Naive thymus-derived CD4-positive, alpha-beta T cell (primary cell): Measurements from ENCODE around the gene RPL22. TPM values are rescaled to one million over a fixed set of nuclear protein-coding genes. Genes with fewer than 3 reads are reported as not detected.

Experiments
- ATAC-seq: fragments of 150-1000 bp; cut with Tn5 transposase; 2 replicates; pipeline ENCODE4 v1.10.0; 2021; ENCODE audit warnings: mild to moderate bottlenecking, moderate library complexity
- CTCF ChIA-PET: fragments of 350-600 bp; sonication (Branson Sonifier 250); formaldehyde crosslinking; loops from one replicate; lab custom pipeline; 2021; ENCODE audit warnings: antibody characterized with exemption; lab: Charles Lee
- POLR2A ChIA-PET: fragments of 350-600 bp; sonication (Branson Sonifier 250); formaldehyde crosslinking; loops from one replicate; lab custom pipeline; 2021; ENCODE audit warnings: antibody characterized with exemption, inconsistent platforms; lab: Charles Lee
- DNase-seq, 9 donors: peaks; one replicate each; pipeline versions ENCODE4 v3.0.0 to v3.0.0-alpha.2; 2020 to 2022; ENCODE audit warnings: mixed read lengths in 1 of 9
- H3K27ac ChIP-seq: one replicate; pipeline ENCODE4 v1.7.0; 2013; ENCODE audit warnings: mild to moderate bottlenecking, low read depth, low read length, moderate library complexity
- H3K27me3 ChIP-seq, 2 donors: one replicate each; pipeline ENCODE4 v1.7.0; 2013; ENCODE audit warnings: low read length in 2 of 2, mild to moderate bottlenecking in 2 of 2, moderate library complexity in 2 of 2; ENCODE audit not compliant: control insufficient read depth in 2 of 2, insufficient read depth in 2 of 2
- H3K36me3 ChIP-seq, 3 experiments: 1 replicate in 2 of 3; 2 replicates in 1 of 3; pipeline ENCODE4 v1.7.0; 2013; ENCODE audit warnings: low read length in 3 of 3, mild to moderate bottlenecking in 3 of 3, moderate library complexity in 1 of 3; ENCODE audit not compliant: insufficient read depth in 3 of 3, control insufficient read depth in 2 of 3
- H3K4me1 ChIP-seq, 2 donors: one replicate each; pipeline ENCODE4 v1.7.0; 2013; ENCODE audit warnings: low read length in 2 of 2, mild to moderate bottlenecking in 2 of 2, moderate library complexity in 1 of 2; ENCODE audit not compliant: control insufficient read depth in 2 of 2, insufficient read depth in 2 of 2
- H3K4me3 ChIP-seq: 2 replicates; pipeline ENCODE4 v1.7.0; 2013; ENCODE audit warnings: mild to moderate bottlenecking, low read length
- H3K9me3 ChIP-seq, 3 experiments: 1 replicate in 2 of 3; 2 replicates in 1 of 3; pipeline ENCODE4 v1.7.0; 2013; ENCODE audit warnings: low read length in 3 of 3; ENCODE audit not compliant: control insufficient read depth in 2 of 3
- H3K27ac Mint-ChIP-seq, 9 donors: one replicate each; pipeline ENCODE4 v1.8.0; 2020 to 2022; ENCODE audit warnings: mixed read lengths in 9 of 9, mild to moderate bottlenecking in 8 of 9, moderate library complexity in 5 of 9, inconsistent platforms in 2 of 9
- H3K27me3 Mint-ChIP-seq, 5 donors: one replicate each; pipeline ENCODE4 v1.8.0; 2021 to 2022; ENCODE audit warnings: mixed read lengths in 5 of 5, mild to moderate bottlenecking in 1 of 5
- H3K36me3 Mint-ChIP-seq, 5 donors: one replicate each; pipeline ENCODE4 v1.8.0; 2020 to 2022; ENCODE audit warnings: mixed read lengths in 5 of 5, mild to moderate bottlenecking in 3 of 5, inconsistent platforms in 1 of 5
- H3K4me1 Mint-ChIP-seq, 7 donors: one replicate each; pipeline ENCODE4 v1.8.0; 2020 to 2022; ENCODE audit warnings: mixed read lengths in 7 of 7, mild to moderate bottlenecking in 3 of 7, inconsistent platforms in 1 of 7
- H3K4me3 Mint-ChIP-seq, 10 donors: one replicate each; pipeline ENCODE4 v1.8.0; 2020 to 2022; ENCODE audit warnings: mild to moderate bottlenecking in 10 of 10, mixed read lengths in 10 of 10, moderate library complexity in 6 of 10, inconsistent platforms in 2 of 10
- H3K9me3 Mint-ChIP-seq, 11 donors: one replicate each; pipeline ENCODE4 v1.8.0; 2020 to 2022; ENCODE audit warnings: mixed read lengths in 11 of 11, mild to moderate bottlenecking in 4 of 11, inconsistent platforms in 1 of 11, moderate library complexity in 1 of 11
- intact Hi-C, 2 donors: fragments of 100-400 bp; cut with micrococcal nuclease; formaldehyde crosslinking; loops; one replicate each; pipeline ENCODE4 v1.15.1; 2023
- polyA plus RNA-seq, 2 donors: library from polyadenylated mRNA; unstranded; fragments of 300-500 nt; fragmentation: Illumina TruSeq; gene quantifications; one replicate each; pipeline ENCODE4 v1.2.3, GENCODE V29; 2021
- total RNA-seq, 6 experiments: library from RNA in 5 of 6; stranded (reverse) in 5 of 6; gene quantifications; 1 replicate in 5 of 6; 2 replicates in 1 of 6; pipeline ENCODE4 v1.2.3 and lab custom pipeline; 2021 to 2026

Gene RPL22
- total and polyA plus RNA-seq, 7 experiments from 2014 or later = 129 to 720 (median 469) TPM

DNA sequence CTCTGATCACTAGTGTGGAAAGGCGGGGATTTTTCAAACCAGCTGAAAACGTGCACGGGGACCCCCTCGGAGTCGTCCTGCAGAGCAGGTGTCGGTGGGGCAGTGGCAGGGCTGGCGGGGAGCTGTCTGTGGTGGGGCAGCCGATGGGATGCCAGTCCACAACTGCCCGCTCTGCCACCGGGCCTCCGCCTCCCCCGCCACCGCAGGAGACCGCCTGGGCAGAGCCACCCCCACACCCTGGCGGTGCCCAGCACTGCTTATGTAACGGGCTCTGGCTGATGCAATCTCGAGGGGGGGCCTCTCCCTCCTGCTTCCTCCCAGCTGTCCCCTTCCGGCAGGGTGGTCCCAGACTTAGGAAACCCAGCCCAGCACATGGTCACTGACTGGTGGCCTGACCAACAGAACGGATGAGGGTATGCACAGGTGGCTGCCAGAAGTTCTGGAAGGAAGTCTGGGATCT lies 28.6 kb downstream of the RPL22 start:
- peaks cover 0 to 18% (median 11%) of the 10 kb centered on the region in 5 donors for H3K27me3 Mint-ChIP-seq
- no peak overlapping the region for H3K27ac Mint-ChIP-seq
- CTCF ChIA-PET = no interaction called here
- Histone ChIP-seq H3K27ac (no peak overlapping the region), H3K27me3 (no peaks in the 10 kb centered on the region), H3K4me3 (no peak overlapping the region), H3K9me3 (peaks cover 0 to 3% (median 0%) of the 10 kb centered on the region in 3 experiments), H3K4me1 (no peaks in the 10 kb centered on the region), H3K36me3 (no peaks in the 10 kb centered on the region)
- DNase-seq (no peak), ATAC-seq (no peak)
- intact Hi-C loops = no loop called here
- POLR2A ChIA-PET = no interaction called here
- H3K36me3 Mint-ChIP-seq = no peaks in the 10 kb centered on the region
- H3K4me3 Mint-ChIP-seq = no peak overlapping the region
- no peaks in the 10 kb centered on the region for H3K4me1 Mint-ChIP-seq
- H3K9me3 Mint-ChIP-seq = peaks cover 0 to 2% (median 0%) of the 10 kb centered on the region in 11 donors

DNA sequence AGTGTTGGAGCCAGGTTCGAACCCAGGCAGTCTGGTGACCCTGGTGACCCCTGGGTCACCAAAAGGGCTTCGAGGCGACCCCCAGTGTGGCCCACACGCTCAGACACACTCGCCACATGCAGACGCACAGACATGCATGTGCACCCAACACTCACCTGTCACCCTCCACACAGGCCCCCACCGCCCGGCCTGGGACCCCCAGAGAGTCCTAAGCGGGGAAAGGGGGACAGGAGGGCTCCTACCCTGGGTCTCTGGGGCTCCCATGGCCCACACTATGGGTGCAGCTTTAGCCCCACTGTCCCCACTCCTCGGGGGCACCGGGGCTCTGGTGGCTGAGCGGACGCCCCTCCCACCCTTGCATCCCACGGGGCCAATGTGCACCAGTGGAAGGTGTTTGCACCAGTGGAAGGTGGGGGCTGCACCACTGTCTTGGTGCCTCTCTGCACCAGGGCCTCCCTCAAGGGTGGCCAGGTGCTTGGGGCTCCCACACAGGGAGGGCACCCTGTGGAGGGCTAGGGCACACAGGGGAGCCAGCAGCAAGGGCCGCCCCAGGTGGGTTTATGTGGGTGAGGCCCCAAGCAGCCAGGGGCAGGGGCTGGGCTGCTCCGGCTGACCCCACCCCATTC lies 29.2 kb downstream of the RPL22 start:
- Mint-ChIP-seq H3K4me3 (no peak overlapping the region), H3K4me1 (no peaks in the 10 kb centered on the region), H3K36me3 (no peaks in the 10 kb centered on the region), H3K27me3 (peaks cover 0 to 18% (median 11%) of the 10 kb centered on the region in 5 donors), H3K27ac (no peak overlapping the region), H3K9me3 (peaks cover 0 to 2% (median 0%) of the 10 kb centered on the region in 11 donors)
- H3K4me1 ChIP-seq = no peaks in the 10 kb centered on the region
- no peak for DNase-seq
- no peak overlapping the region for H3K4me3 ChIP-seq
- ATAC-seq = no peak
- intact Hi-C loops = no loop called here
- H3K27ac ChIP-seq = no peak overlapping the region
- H3K36me3 ChIP-seq = no peaks in the 10 kb centered on the region
- POLR2A ChIA-PET = no interaction called here
- CTCF ChIA-PET = no interaction called here
- no peaks in the 10 kb centered on the region for H3K27me3 ChIP-seq
- peaks cover 0 to 3% (median 0%) of the 10 kb centered on the region in 3 experiments for H3K9me3 ChIP-seq

DNA sequence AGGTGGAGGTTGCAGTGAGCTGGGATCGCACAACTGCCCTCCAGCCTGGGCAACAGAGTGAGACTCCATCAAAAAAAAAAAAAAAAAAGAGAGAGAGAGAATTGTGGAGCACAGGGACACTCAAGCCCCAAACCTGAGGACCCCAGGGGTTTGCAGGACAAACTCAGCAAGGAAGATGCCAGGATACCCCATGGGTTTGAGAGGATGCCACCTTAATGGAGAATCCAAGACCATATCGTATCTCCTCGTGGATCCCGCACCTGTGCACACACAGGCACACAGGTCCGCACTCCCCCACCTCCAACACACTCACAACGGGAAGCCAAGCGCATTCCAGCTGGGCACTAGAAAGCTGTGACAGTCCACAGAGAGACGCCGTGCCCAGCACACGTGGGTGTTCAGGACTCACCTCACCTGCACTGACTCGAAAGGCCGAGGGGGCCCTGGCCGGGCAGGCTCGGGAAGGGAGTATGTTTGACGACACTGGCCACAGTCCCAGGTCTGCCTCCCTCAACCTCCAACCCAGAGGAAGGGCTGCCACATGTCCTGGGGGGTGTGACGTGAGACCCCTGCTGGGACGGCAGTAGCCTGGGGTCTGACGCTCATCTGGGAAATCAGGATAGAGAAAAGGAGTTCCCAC lies 30.3 kb downstream of the RPL22 start:
- Histone ChIP-seq H3K4me1 (no peaks in the 10 kb centered on the region), H3K36me3 (no peaks in the 10 kb centered on the region), H3K9me3 (no peaks in the 10 kb centered on the region), H3K27me3 (no peaks in the 10 kb centered on the region), H3K4me3 (no peak overlapping the region), H3K27ac (no peak overlapping the region)
- ChIA-PET CTCF (no interaction called here), POLR2A (no interaction called here)
- Mint-ChIP-seq H3K4me1 (no peaks in the 10 kb centered on the region), H3K4me3 (no peak overlapping the region), H3K9me3 (peaks cover 0 to 2% (median 0%) of the 10 kb centered on the region in 11 donors), H3K27me3 (peaks cover 0 to 18% (median 12%) of the 10 kb centered on the region in 5 donors), H3K36me3 (no peaks in the 10 kb centered on the region), H3K27ac (no peak overlapping the region)
- intact Hi-C loops = no loop called here
- no peak for ATAC-seq
- no peak for DNase-seq

DNA sequence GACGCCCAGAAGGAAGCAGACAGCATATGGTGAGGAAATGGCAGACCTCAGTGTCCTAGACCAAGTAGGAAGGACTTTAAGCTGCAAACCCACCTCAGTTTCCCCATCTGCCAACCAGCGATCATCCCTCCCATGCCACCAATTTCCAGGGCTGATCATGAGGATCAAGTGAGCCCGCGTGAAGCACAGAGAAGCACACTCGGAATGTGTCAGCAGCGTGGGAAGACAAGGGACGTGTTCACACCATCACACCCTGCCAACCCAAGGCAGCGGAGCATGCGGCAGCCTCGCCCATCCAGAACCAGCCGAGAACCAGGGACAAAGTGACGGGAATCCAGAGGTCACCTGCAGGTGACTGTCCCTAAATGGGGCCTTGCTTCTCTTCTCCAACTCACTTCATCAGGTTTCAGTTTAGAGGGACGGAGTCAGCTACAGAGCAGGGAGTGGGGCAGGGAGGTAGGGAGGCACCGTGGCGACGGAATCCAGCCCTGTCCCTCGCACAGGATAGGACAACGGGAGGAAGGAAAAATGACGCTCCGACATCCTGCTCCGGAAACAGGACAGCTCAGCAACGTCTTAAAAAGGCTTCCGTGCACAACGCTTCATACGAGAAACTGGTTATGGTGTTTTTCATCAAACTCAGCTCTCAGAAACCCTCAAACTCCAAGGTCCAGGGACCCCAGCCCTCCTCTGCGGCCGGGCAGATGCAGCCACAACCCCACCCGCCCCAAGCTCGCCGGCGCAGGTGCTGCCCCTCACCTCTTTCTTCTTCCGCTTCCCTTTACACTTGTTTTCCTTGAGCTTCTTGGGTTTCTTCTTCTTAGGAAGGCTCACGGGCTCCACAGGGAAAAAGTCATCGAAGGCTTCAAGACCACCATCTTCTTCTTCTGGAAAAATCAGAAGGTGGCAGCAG lies 31.7 kb downstream of the RPL22 start:
- no peaks in the 10 kb centered on the region for H3K4me1 ChIP-seq
- Mint-ChIP-seq H3K27me3 (peaks cover 3 to 17% (median 12%) of the 10 kb centered on the region in 5 donors), H3K9me3 (peaks cover 0 to 1% (median 0%) of the 10 kb centered on the region in 11 donors), H3K36me3 (no peaks in the 10 kb centered on the region), H3K4me1 (no peaks in the 10 kb centered on the region), H3K4me3 (no peak overlapping the region), H3K27ac (no peak overlapping the region)
- no peak overlapping the region for H3K27ac ChIP-seq
- H3K27me3 ChIP-seq = no peaks in the 10 kb centered on the region
- H3K36me3 ChIP-seq = no peaks in the 10 kb centered on the region
- ChIA-PET POLR2A (no interaction called here), CTCF (interaction anchor here (0.6 kb wide), 1 partner anchor 479 kb away, joined by 4 read pairs; no protein-coding TSS in a partner anchor)
- no peak overlapping the region for H3K4me3 ChIP-seq
- H3K9me3 ChIP-seq = no peaks in the 10 kb centered on the region
- intact Hi-C loops = no loop called here
- no peak for DNase-seq
- ATAC-seq = no peak

DNA sequence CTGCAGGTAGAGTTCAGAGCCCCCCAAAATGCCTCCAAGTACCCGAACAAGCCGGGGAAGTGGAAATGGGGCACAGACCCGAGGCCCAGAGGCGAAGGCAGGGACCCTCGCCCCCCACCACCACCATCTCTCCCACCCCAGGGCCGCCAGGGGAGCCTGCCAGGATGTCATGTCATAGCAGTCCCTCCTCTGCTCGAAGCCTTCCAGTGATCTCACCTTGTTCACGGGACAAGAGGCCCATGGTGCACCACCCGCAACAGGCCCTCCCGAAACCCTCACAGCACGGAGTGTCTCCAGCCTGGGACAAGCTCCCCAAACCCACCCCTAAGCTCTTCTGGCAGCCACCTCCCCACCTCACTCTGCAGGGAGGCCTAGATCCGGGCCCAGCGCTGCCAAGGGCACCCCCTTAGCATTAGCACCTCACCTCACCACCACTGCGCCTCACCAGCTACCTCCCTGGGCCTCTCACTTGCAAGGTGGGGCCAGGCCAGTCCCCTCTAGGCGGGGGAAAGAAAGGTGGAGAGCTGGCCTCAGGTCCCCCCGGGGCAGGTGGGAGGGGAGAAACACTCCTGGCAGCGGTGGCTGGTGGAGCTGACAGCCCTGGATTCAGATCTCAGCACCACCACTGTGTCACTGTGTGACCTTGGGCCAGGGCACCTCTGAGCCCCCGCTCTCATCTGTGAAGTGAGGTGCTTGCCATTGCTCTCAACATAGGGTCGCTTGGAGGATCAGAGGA lies 32.6 kb downstream of the RPL22 start:
- CTCF ChIA-PET = interaction anchor here (0.6 kb wide), 1 partner anchor 480 kb away, joined by 4 read pairs; no protein-coding TSS in a partner anchor
- no peak for DNase-seq
- no peaks in the 10 kb centered on the region for H3K9me3 ChIP-seq
- Mint-ChIP-seq H3K4me3 (no peak overlapping the region), H3K27ac (no peak overlapping the region), H3K4me1 (peaks cover 0 to under 1% (median 0%) of the 10 kb centered on the region in 7 donors), H3K9me3 (no peaks in the 10 kb centered on the region), H3K36me3 (no peaks in the 10 kb centered on the region), H3K27me3 (peaks cover 3 to 18% (median 12%) of the 10 kb centered on the region in 5 donors)
- POLR2A ChIA-PET = no interaction called here
- H3K27me3 ChIP-seq = no peaks in the 10 kb centered on the region
- intact Hi-C loops = no loop called here
- no peaks in the 10 kb centered on the region for H3K4me1 ChIP-seq
- ATAC-seq = no peak
- H3K36me3 ChIP-seq = no peaks in the 10 kb centered on the region
- no peak overlapping the region for H3K4me3 ChIP-seq
- H3K27ac ChIP-seq = no peak overlapping the region

DNA sequence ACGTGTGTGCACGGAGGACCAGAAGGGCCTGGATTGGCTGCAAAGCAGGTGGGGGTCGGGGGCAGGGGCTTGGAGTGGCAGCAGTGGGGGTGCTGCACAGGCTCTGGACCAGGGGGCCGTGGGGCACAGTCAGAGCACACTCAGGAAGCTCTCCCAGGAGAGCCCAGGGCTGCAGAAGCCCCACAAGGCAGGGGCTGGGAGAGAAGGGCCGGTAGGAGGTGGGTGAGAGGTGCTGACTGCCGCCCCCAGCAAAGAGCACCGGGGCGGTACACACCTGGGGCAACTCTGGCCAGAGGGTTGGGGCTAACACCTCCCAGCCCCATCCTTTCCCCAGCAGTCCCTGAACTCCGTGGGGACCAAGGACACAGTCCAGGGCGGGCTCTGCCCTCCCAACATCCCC lies 33.2 kb downstream of the RPL22 start:
- Histone ChIP-seq H3K4me3 (no peak overlapping the region), H3K36me3 (no peaks in the 10 kb centered on the region), H3K27ac (no peak overlapping the region), H3K9me3 (no peaks in the 10 kb centered on the region), H3K27me3 (no peaks in the 10 kb centered on the region), H3K4me1 (no peaks in the 10 kb centered on the region)
- intact Hi-C loops = no loop called here
- Mint-ChIP-seq H3K4me1 (peaks cover 0 to 2% (median 0%) of the 10 kb centered on the region in 7 donors), H3K4me3 (no peak overlapping the region), H3K27me3 (peaks cover 3 to 13% (median 6%) of the 10 kb centered on the region in 5 donors), H3K27ac (no peak overlapping the region), H3K9me3 (no peaks in the 10 kb centered on the region), H3K36me3 (no peaks in the 10 kb centered on the region)
- POLR2A ChIA-PET = no interaction called here
- DNase-seq = no peak
- CTCF ChIA-PET = no interaction called here
- no peak for ATAC-seq
